ENCODE measurements around the gene CPSF3. TPM values are rescaled to one million over a fixed set of nuclear protein-coding genes. Genes with fewer than 3 reads are reported as not detected.
A peak's percentile ranks its signal among the peaks of the same experiment; 100 is the strongest.

The CPSF3 gene
- total and polyA plus RNA-seq, 2 of the 4 experiments (the other 2 are of a cell fraction) = 29.2 to 64.5 TPM

- Histone ChIP-seq H2AFZ (replicated peaks; ENCODE audit: low read length, poor library complexity) (no peak overlapping the region), H2AK5ac (ENCODE audit: low read depth, low read length) (peak overlapping the region; percentile 83), H4K5ac (ENCODE audit: low read depth, low read length) (peak overlapping the region; percentile 85), H4K20me1 (ENCODE audit: insufficient read depth, low read length) (peaks cover 13% of the 10 kb centered on the region; the same call in 1 of the 2 replicates), H3K14ac (replicated peaks; ENCODE audit: low read depth, low read length) (0 out of 2 replicates have a peak overlapping the region, but pooled peaks have one; percentile 1), H2BK5ac (ENCODE audit: low read depth, low read length, poor library complexity, severe bottlenecking) (peak overlapping the region; percentile 89), H4K8ac (ENCODE audit: low read depth in 2 of 2, low read length in 2 of 2) (peak overlapping the region in 1 of 2 experiments; percentile 66; a peak in 2 of 4 replicates), H3K9ac (ENCODE audit: low read depth, low read length) (no peak overlapping the region), H2BK20ac (ENCODE audit: low read depth, low read length) (no peak overlapping the region), H3K4me3 (ENCODE audit: insufficient read depth, low read depth, low read length) (no peak overlapping the region), H3K23ac (ENCODE audit: low read depth, low read length) (peak overlapping the region; percentile 31; the same call in 1 of the 2 replicates), H3K4ac (ENCODE audit: low read depth, low read length) (peak overlapping the region; percentile 24; the same call in 1 of the 2 replicates), H3K4me2 (ENCODE audit: low read depth, low read length) (peak overlapping the region; percentile 52), H3K9me1 (ENCODE audit: insufficient read depth, low read length) (peaks cover 7% of the 10 kb centered on the region; the same call in 1 of the 2 replicates), H3K4me1 (ENCODE audit: control insufficient read depth, insufficient read depth, low read length) (peaks cover 11% of the 10 kb centered on the region), H3K18ac (ENCODE audit: low read depth, low read length) (peak overlapping the region; percentile 81; the same call in 1 of the 2 replicates), H3K27ac (ENCODE audit: insufficient read depth, low read length) (peak overlapping the region; percentile 91), H3K36me3 (ENCODE audit: control insufficient read depth, insufficient read depth, low read length) (peaks cover 21% of the 10 kb centered on the region), H3K27me3 (ENCODE audit: control insufficient read depth, insufficient read depth, low read length) (no peaks in the 10 kb centered on the region), H2BK15ac (ENCODE audit: low read depth, low read length) (peak overlapping the region; percentile 80; the same call in 1 of the 3 replicates), H3K79me1 (ENCODE audit: low read depth in 1 of 2, low read length in 2 of 2) (peaks cover 4 to 6% of the 10 kb centered on the region in 2 experiments; a peak in 3 of 4 replicates), H3K56ac (ENCODE audit: extremely low read depth, insufficient read depth, low read length) (peak overlapping the region; percentile 28; the same call in 1 of the 2 replicates), H3K9me3 (ENCODE audit: control insufficient read depth, insufficient read depth, low read length) (no peaks in the 10 kb centered on the region), H2AK9ac (replicated peaks; ENCODE audit: low read depth, low read length, poor library complexity) (no peak overlapping the region), H4K91ac (ENCODE audit: insufficient read depth, low read depth, low read length) (peak overlapping the region; percentile 42; the same call in 1 of the 2 replicates), H2BK120ac (ENCODE audit: low read depth, low read length) (no peak overlapping the region; the same call in 1 of the 2 replicates)
- no CpG with 5 or more reads among the region's 3 CpGs for WGBS, 2 experiments (ENCODE audit: extremely low coverage in 2 of 2, insufficient read length in 1 of 2)
- no TSS peak for BruUV-seq (replicated peaks)
- dilution Hi-C loops (cut with HindIII; ENCODE audit: low sequenced_read_pairs, unreplicated experiment) (no loop called here), in situ Hi-C loops (cut with MboI; ENCODE audit: low sequenced_read_pairs) (no loop called here), intact Hi-C loops (cut with micrococcal nuclease) (no loop called here)
- ATAC-seq (ENCODE audit: low read depth) (peak; percentile 39), DNase-seq (peak; percentile 41)
- TF ChIP-seq USF2 (IDR thresholded peaks at IDR 0.05; ENCODE audit: low read depth, low read length) = no peak
- TF ChIP-seq RCOR1 (IDR thresholded peaks at IDR 0.05; ENCODE audit: insufficient replicate concordance, low read length) = no peak
- no peak for TF ChIP-seq RAD21 (IDR thresholded peaks at IDR 0.05; ENCODE audit: low read length)
- POLR2A ChIA-PET (ENCODE audit: unreplicated experiment) = interaction anchor here (0.6 to 0.9 kb wide), 2 partner anchors 10 to 18 kb away, joined by 4 to 5 read pairs; partner anchors contain the start of gene ITGB1BP1
- CTCF ChIA-PET = interaction anchor here (1.3 to 1.6 kb wide), 2 partner anchors 10 to 14 kb away, joined by 3 to 5 read pairs; no protein-coding TSS in a partner anchor
Observed at GRCh38 chr2:9441556-9441955, 18.1 kb downstream of the CPSF3 start.

Data from IMR-90 (cell line).